ENCODE results near the gene PARD6B. TPM values are rescaled to one million over a fixed set of nuclear protein-coding genes. Genes with fewer than 3 reads are reported as not detected.

Gene PARD6B
- total RNA-seq, 1 experiment from 2014 or later, result 153 TPM

DNA sequence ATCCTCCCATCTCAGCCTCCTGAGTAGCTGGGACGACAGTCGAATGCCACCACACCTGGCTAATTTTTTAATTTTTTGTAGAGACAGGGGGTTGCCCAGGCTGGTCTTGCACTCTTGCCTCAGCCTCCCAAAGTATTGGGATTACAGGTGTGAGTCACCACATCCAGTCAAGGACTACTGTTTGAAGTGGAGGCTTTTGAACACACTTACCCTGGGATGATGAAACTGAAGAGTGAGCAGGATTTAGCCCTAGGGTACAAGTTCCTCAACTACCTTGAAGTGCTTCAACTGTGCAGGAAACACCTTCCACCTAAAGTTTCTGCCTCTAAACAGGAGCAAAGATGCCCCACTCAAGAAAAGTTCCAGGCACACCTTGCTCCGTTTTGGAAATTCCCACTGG lies 15.7 kb upstream of the PARD6B start:
- Mint-ChIP-seq H3K9me3 (ENCODE audit: unreplicated experiment) (no peaks in the 10 kb centered on the region), H3K4me3 (ENCODE audit: unreplicated experiment) (no peak overlapping the region), H3K4me1 (ENCODE audit: low read depth, unreplicated experiment) (peaks cover 54% of the 10 kb centered on the region), H3K36me3 (ENCODE audit: insufficient read depth, unreplicated experiment) (peaks cover 8% of the 10 kb centered on the region), H3K27ac (ENCODE audit: unreplicated experiment) (no peak overlapping the region), H3K27me3 (ENCODE audit: insufficient read depth, unreplicated experiment) (no peaks in the 10 kb centered on the region)
- ChIA-PET POLR2A (no interaction called here), CTCF (no interaction called here)
- intact Hi-C loops (cut with micrococcal nuclease; ENCODE audit: unreplicated experiment), result no loop called here
- Histone ChIP-seq H3K36me3 (ENCODE audit: control insufficient read depth, insufficient read depth, low read length) (no peaks in the 10 kb centered on the region), H3K4me3 (ENCODE audit: low read depth, low read length) (no peak overlapping the region), H3K9me3 (no peaks in the 10 kb centered on the region), H3K27me3 (replicated peaks; ENCODE audit: control insufficient read depth, insufficient read depth, low read length) (no peaks in the 10 kb centered on the region), H3K4me1 (peaks cover 52% of the 10 kb centered on the region)
- no TSS peak for BruUV-seq (replicated peaks)
- DNase-seq, result no peak
- TF ChIP-seq, protein P1, sequence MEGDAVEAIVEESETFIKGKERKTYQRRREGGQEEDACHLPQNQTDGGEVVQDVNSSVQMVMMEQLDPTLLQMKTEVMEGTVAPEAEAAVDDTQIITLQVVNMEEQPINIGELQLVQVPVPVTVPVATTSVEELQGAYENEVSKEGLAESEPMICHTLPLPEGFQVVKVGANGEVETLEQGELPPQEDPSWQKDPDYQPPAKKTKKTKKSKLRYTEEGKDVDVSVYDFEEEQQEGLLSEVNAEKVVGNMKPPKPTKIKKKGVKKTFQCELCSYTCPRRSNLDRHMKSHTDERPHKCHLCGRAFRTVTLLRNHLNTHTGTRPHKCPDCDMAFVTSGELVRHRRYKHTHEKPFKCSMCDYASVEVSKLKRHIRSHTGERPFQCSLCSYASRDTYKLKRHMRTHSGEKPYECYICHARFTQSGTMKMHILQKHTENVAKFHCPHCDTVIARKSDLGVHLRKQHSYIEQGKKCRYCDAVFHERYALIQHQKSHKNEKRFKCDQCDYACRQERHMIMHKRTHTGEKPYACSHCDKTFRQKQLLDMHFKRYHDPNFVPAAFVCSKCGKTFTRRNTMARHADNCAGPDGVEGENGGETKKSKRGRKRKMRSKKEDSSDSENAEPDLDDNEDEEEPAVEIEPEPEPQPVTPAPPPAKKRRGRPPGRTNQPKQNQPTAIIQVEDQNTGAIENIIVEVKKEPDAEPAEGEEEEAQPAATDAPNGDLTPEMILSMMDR (IDR thresholded peaks at IDR 0.05; ENCODE audit: insufficient read depth in 1 of 2, low read depth in 1 of 2, low read length in 1 of 2, severe bottlenecking in 1 of 2, unreplicated experiment in 1 of 2), result no peak

DNA sequence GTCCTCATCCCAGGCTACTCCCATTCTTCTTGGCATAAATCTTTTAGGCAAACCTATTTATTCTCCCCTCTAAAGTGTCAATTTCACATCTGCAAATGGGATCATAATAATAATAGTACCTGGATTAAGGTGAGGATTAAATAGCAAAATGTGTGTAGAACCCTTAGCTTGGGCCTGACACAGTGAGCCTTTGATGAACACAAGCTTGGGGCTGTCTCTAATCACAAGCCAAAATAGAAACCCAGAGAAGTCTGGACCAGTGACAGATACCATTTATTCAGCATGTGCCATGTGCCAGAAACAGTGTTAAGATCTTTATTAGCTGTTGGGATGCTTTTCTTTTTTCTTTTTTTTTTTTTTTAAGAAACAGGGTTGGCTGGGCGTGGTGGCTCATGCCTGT lies 14.9 kb upstream of the PARD6B start:
- POLR2A ChIA-PET, result interaction anchor here (0.5 kb wide), 1 partner anchor 18 kb away, joined by 7 read pairs; no protein-coding TSS in a partner anchor
- no peak overlapping the region for H3K27ac Mint-ChIP-seq (ENCODE audit: unreplicated experiment)

DNA sequence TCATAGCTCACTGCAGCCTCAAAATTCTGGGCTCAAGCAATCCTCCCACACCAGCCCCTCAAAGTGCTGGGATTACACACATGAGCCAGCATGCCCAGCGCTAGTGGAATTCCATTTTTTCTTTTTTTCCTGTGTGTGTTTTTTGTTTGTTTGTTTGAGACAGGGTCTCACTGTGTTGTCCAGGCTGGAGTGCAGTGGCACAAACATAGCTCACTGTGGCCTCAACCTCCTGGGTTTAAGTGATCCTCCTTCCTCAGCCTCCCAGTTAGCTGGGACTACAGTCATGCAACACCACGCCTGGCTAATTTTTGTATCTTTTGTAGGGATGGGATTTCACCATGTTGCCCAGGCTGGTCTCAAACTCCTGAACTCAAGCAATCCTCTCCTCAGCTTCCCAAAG lies 14.1 kb upstream of the PARD6B start:
- no peaks in the 10 kb centered on the region for H3K36me3 Mint-ChIP-seq (ENCODE audit: insufficient read depth, unreplicated experiment)
- Histone ChIP-seq H3K27me3 (replicated peaks; ENCODE audit: control insufficient read depth, insufficient read depth, low read length) (no peaks in the 10 kb centered on the region), H3K36me3 (ENCODE audit: control insufficient read depth, insufficient read depth, low read length) (no peaks in the 10 kb centered on the region), H3K4me3 (ENCODE audit: low read depth, low read length) (no peak overlapping the region), H3K4me1 (peaks cover 45% of the 10 kb centered on the region), H3K9me3 (no peaks in the 10 kb centered on the region)
- no peak overlapping the region for H3K4me3 Mint-ChIP-seq (ENCODE audit: unreplicated experiment)
- H3K27ac Mint-ChIP-seq (ENCODE audit: unreplicated experiment), result no peak overlapping the region
- no peaks in the 10 kb centered on the region for H3K9me3 Mint-ChIP-seq (ENCODE audit: unreplicated experiment)
- H3K27me3 Mint-ChIP-seq (ENCODE audit: insufficient read depth, unreplicated experiment), result no peaks in the 10 kb centered on the region
- BruUV-seq (replicated peaks), result no TSS peak
- POLR2A ChIA-PET, result no interaction called here
- DNase-seq, result no peak
- intact Hi-C loops (cut with micrococcal nuclease; ENCODE audit: unreplicated experiment), result no loop called here
- CTCF ChIA-PET, result interaction anchor here (0.6 to 2.6 kb wide), 14 partner anchors 8 to 503 kb away, joined by 3 to 40 read pairs (median 3); no protein-coding TSS in a partner anchor
- TF ChIP-seq, protein P1 (IDR thresholded peaks at IDR 0.05; ENCODE audit: insufficient read depth in 1 of 2, low read depth in 1 of 2, low read length in 1 of 2, severe bottlenecking in 1 of 2, unreplicated experiment in 1 of 2), result no peak
- H3K4me1 Mint-ChIP-seq (ENCODE audit: low read depth, unreplicated experiment), result peaks cover 47% of the 10 kb centered on the region

More for the DNA sequence above, 14.9 kb upstream of the PARD6B start:
- Mint-ChIP-seq H3K27me3 (ENCODE audit: insufficient read depth, unreplicated experiment) (no peaks in the 10 kb centered on the region), H3K36me3 (ENCODE audit: insufficient read depth, unreplicated experiment) (no peaks in the 10 kb centered on the region), H3K4me3 (ENCODE audit: unreplicated experiment) (no peak overlapping the region), H3K9me3 (ENCODE audit: unreplicated experiment) (no peaks in the 10 kb centered on the region), H3K4me1 (ENCODE audit: low read depth, unreplicated experiment) (peaks cover 47% of the 10 kb centered on the region)
- BruUV-seq (replicated peaks), result no TSS peak
- intact Hi-C loops (cut with micrococcal nuclease; ENCODE audit: unreplicated experiment), result no loop called here
- Histone ChIP-seq H3K4me1 (peaks cover 48% of the 10 kb centered on the region), H3K27me3 (replicated peaks; ENCODE audit: control insufficient read depth, insufficient read depth, low read length) (no peaks in the 10 kb centered on the region), H3K36me3 (ENCODE audit: control insufficient read depth, insufficient read depth, low read length) (no peaks in the 10 kb centered on the region), H3K9me3 (no peaks in the 10 kb centered on the region), H3K4me3 (ENCODE audit: low read depth, low read length) (no peak overlapping the region)
- CTCF ChIA-PET, result interaction anchor here (0.6 to 2.6 kb wide), 5 partner anchors 9 to 457 kb away, joined by 3 to 40 read pairs (median 3); no protein-coding TSS in a partner anchor
- TF ChIP-seq, protein P1 (IDR thresholded peaks at IDR 0.05; ENCODE audit: insufficient read depth in 1 of 2, low read depth in 1 of 2, low read length in 1 of 2, severe bottlenecking in 1 of 2, unreplicated experiment in 1 of 2), result no peak
- DNase-seq, result no peak
